ENCODE results near the gene C4BPA.
A peak's percentile ranks its signal among the peaks of the same experiment; 100 is the strongest.

The C4BPA gene

DNA sequence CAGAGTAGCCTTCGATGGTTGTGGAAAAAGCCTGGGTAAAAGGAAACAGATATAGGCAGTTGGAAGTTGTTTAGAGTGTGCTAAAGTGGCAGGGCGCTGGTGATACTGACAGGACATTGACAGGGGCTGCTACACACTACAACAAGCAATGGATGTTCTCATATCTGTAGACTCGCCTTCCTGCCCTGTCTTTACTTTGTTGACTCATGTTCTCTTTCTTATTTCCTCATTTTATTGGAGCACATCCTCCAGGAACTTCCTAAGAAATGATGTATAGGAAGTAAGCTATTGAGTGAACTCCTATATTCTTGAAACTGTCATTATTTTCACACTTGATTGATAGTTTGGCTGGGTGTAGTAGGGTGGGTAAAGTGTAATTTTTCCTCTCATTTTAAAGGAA is 51.0 kb downstream of the C4BPA start:
- TF ChIP-seq, protein P1, sequence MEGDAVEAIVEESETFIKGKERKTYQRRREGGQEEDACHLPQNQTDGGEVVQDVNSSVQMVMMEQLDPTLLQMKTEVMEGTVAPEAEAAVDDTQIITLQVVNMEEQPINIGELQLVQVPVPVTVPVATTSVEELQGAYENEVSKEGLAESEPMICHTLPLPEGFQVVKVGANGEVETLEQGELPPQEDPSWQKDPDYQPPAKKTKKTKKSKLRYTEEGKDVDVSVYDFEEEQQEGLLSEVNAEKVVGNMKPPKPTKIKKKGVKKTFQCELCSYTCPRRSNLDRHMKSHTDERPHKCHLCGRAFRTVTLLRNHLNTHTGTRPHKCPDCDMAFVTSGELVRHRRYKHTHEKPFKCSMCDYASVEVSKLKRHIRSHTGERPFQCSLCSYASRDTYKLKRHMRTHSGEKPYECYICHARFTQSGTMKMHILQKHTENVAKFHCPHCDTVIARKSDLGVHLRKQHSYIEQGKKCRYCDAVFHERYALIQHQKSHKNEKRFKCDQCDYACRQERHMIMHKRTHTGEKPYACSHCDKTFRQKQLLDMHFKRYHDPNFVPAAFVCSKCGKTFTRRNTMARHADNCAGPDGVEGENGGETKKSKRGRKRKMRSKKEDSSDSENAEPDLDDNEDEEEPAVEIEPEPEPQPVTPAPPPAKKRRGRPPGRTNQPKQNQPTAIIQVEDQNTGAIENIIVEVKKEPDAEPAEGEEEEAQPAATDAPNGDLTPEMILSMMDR (IDR thresholded peaks at IDR 0.05; ENCODE audit: low read depth, low read length, missing control alignments), result no peak
- H3K36me3 ChIP-seq (replicated peaks), result no peaks in the 10 kb centered on the region
- no peaks in the 10 kb centered on the region for H3K27me3 ChIP-seq (replicated peaks)
- no peak overlapping the region for H3K27ac ChIP-seq
- no peak overlapping the region for H3K4me3 ChIP-seq (ENCODE audit: low read depth, low read length)
- no peak for DNase-seq
- in situ Hi-C loops (cut with HindIII; ENCODE audit: low pct_ligation_motif_present, low sequenced_read_pairs), result no loop called here

DNA sequence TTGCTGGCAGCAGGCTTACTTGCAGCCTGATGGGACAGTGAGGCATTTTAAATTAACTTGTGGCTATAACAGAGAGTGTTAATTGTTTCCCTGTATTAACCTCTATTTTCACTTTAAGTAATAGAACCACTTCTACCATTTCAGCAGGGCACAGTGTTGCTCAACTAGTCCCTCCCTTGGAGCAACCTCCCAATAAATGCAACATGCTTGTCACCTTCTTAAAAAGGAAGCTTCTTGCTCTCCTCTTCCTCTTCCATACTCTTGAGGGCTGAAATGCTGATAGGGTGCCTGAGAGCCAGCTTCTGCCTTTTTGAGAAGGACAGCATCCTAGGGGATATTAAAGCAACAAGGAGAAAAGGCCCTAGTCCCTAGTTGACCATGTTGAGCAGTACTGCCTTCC is 52.1 kb downstream of the C4BPA start:
- in situ Hi-C loops (cut with HindIII; ENCODE audit: low pct_ligation_motif_present, low sequenced_read_pairs), result no loop called here
- H3K27ac ChIP-seq, result no peak overlapping the region
- DNase-seq, result no peak
- TF ChIP-seq, protein P1 (IDR thresholded peaks at IDR 0.05; ENCODE audit: low read depth, low read length, missing control alignments), result no peak
- no peak overlapping the region for H3K4me3 ChIP-seq (ENCODE audit: low read depth, low read length)
- H3K36me3 ChIP-seq (replicated peaks), result no peaks in the 10 kb centered on the region
- no peaks in the 10 kb centered on the region for H3K27me3 ChIP-seq (replicated peaks)

DNA sequence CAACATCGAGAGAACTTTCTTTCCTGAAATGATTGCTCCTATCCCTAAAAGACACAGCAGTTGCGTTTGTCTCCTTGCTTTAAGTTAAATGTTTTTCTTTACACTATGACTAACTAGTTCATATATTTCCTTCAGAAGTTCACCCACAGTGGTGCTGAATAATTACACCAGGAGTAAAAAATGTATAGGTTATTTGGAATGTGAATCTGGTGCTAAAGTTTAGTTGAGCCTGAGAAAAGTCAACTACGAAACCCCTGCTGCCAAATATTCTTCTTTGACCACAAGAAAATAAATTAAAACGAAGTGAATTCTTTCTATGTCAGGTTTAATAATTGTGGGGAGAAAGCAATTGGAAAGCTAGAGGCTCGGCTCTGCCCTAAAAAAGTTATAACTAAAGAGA is 52.8 kb downstream of the C4BPA start:
- TF ChIP-seq, protein P1 (IDR thresholded peaks at IDR 0.05; ENCODE audit: low read depth, low read length, missing control alignments), result no peak
- Histone ChIP-seq H3K27ac (no peak overlapping the region), H3K27me3 (replicated peaks) (no peaks in the 10 kb centered on the region), H3K4me3 (ENCODE audit: low read depth, low read length) (no peak overlapping the region), H3K36me3 (replicated peaks) (no peaks in the 10 kb centered on the region)
- in situ Hi-C loops (cut with HindIII; ENCODE audit: low pct_ligation_motif_present, low sequenced_read_pairs), result no loop called here
- DNase-seq, result peak; percentile 11

DNA sequence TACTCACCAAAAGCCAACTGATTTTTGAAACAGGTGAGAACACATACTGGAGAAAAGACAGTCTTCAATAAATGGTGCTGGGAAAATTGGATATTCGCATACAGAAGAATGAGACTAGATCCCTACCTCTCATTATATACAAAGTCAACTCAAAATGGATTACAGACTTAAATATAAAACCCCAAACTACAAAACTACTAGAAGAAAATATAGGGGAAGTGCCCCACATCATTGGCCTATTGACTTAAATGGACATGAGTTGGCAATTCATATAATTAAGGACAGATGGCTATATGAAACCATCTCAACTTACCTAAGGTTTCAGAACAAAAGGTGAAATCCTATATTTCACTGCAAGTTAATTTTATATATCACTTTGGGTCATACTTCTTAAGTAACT is 60.1 kb downstream of the C4BPA start:
- TF ChIP-seq, protein P1 (IDR thresholded peaks at IDR 0.05; ENCODE audit: low read depth, low read length, missing control alignments), result no peak
- DNase-seq, result no peak

DNA sequence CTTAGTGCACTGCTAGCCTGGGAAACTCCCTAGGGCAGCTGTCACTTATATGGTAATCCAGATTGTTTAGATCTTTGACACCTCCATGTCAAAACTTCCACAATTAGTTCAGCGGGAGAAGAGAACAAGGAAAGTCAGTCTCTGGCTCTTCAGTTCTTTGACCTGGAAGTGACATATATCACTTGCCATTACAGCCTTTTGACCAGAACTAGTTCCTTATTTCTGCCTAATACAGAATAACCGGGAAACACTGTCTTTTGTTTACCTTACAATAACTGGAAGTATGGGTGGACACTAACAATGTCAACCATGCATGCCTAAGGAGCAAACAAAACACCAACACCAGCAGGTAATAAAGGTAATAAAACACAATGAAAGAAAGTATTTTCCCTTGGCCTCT is 68.3 kb downstream of the C4BPA start:
- no peaks in the 10 kb centered on the region for H3K27me3 ChIP-seq (replicated peaks)
- TF ChIP-seq, protein P1 (IDR thresholded peaks at IDR 0.05; ENCODE audit: low read depth, low read length, missing control alignments), result no peak
- no peak overlapping the region for H3K27ac ChIP-seq
- in situ Hi-C loops (cut with HindIII; ENCODE audit: low pct_ligation_motif_present, low sequenced_read_pairs), result no loop called here
- no peak for DNase-seq
- no peak overlapping the region for H3K4me3 ChIP-seq (ENCODE audit: low read depth, low read length)
- no peaks in the 10 kb centered on the region for H3K36me3 ChIP-seq (replicated peaks)

More for the DNA sequence above, 60.1 kb downstream of the C4BPA start:
- H3K27me3 ChIP-seq (replicated peaks), result no peaks in the 10 kb centered on the region
- H3K27ac ChIP-seq, result no peak overlapping the region
- in situ Hi-C loops (cut with HindIII; ENCODE audit: low pct_ligation_motif_present, low sequenced_read_pairs), result no loop called here
- H3K36me3 ChIP-seq (replicated peaks), result no peaks in the 10 kb centered on the region
- H3K4me3 ChIP-seq (ENCODE audit: low read depth, low read length), result no peak overlapping the region

DNA sequence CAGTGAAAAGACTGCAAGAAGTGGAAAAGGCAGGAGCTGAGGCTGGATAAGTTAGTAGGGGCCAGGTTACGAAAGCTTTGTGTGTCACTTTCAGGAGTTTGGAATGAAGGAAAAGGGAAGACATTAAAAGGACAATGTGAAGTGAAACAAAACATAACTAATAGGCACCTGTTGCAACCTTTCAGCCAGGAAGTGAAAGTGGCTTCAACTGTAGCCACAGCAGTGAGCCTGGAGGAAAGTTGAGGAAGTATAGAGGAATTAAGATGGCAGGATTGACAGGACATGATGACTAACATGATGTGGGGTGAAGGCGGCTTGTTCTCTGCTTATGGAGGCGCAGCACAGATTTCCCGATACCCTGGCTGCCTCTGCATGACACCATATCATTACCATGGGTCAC is 68.9 kb downstream of the C4BPA start:
- TF ChIP-seq, protein P1 (IDR thresholded peaks at IDR 0.05; ENCODE audit: low read depth, low read length, missing control alignments), result no peak
- no peak overlapping the region for H3K27ac ChIP-seq
- DNase-seq, result no peak
- H3K36me3 ChIP-seq (replicated peaks), result no peaks in the 10 kb centered on the region
- in situ Hi-C loops (cut with HindIII; ENCODE audit: low pct_ligation_motif_present, low sequenced_read_pairs), result no loop called here
- H3K27me3 ChIP-seq (replicated peaks), result no peaks in the 10 kb centered on the region
- H3K4me3 ChIP-seq (ENCODE audit: low read depth, low read length), result no peak overlapping the region
